GM12801 (cell line): ENCODE measurements around the gene GPN3.

ENCODE experiments used
- TF ChIP-seq, protein P1 (sequence below): IDR thresholded peaks from one replicate; pipeline ENCODE4 v1.5.1; 2011; ENCODE audit warnings: control low read depth; ENCODE audit not compliant: insufficient read length; ENCODE audit errors: extremely low read depth

The GPN3 gene

DNA sequence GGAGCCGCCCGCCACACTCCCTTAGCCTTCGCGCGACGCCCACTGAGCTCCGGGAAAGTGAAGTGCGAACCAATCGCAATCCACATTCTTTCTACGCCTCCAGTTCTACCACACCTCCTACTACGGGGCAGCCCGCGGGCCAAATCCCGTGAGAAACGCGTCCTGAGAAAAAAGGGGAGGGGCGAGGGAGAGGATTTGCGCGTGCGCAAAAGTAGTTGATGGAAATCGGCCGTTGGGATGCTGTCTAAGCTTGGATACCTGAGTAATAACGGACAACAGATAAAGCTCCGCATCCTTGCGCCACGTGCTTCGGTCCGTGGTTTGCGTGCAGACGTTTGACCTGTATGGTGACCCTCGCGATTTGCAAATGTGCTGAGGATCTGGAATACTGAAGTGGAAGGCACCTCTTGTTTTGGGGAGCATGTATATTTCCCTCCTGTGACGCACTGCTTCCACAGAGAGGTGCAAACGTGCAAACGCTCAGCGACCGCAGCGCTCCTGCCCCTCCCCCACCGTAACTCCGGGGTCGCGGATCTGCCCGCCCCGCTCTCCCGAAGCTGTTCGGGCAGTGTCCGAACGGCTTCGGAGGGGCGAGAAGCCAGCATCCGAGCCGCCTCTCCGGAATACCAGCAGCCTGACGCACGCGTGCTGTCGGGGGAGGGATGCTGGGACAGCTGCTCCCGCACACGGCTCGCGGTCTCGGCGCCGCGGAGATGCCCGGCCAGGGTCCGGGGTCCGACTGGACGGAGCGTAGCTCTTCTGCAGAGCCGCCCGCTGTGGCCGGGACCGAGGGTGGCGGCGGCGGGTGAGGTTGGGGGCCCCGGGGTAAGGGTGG, at the start of gene GPN3, which contains the start of gene FAM216A:
TSS of gene GPN3 (minus strand) at position 44 of the 835 bp plus-strand sequence. CDS start 54 bp downstream, outside the sequence.
TSS of gene FAM216A (plus strand) at position 632 of the 835 bp plus-strand sequence. CDS start at position 663, 31 bp downstream.
- TF ChIP-seq, protein P1, sequence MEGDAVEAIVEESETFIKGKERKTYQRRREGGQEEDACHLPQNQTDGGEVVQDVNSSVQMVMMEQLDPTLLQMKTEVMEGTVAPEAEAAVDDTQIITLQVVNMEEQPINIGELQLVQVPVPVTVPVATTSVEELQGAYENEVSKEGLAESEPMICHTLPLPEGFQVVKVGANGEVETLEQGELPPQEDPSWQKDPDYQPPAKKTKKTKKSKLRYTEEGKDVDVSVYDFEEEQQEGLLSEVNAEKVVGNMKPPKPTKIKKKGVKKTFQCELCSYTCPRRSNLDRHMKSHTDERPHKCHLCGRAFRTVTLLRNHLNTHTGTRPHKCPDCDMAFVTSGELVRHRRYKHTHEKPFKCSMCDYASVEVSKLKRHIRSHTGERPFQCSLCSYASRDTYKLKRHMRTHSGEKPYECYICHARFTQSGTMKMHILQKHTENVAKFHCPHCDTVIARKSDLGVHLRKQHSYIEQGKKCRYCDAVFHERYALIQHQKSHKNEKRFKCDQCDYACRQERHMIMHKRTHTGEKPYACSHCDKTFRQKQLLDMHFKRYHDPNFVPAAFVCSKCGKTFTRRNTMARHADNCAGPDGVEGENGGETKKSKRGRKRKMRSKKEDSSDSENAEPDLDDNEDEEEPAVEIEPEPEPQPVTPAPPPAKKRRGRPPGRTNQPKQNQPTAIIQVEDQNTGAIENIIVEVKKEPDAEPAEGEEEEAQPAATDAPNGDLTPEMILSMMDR = no peak

DNA sequence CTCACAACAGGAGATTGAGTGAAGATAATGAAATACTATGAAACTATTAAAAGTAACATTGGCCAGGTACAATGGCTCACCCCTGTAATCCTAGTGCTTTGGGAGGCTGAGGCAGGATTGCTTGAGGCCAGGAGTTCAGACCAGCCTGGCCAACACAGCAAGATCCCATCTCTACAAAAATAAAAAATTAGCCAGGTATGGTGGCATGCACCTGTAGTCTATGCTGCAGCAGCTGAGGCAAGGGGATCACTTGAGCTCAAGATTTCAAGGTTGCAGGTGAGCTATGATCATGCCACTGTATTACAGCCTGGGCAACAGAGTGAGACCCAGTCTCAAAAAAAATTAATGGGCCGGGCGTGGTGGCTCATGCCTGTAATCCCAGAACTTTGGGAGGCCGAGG, 48.9 kb upstream of the GPN3 start:
- TF ChIP-seq, protein P1 = no peak

DNA sequence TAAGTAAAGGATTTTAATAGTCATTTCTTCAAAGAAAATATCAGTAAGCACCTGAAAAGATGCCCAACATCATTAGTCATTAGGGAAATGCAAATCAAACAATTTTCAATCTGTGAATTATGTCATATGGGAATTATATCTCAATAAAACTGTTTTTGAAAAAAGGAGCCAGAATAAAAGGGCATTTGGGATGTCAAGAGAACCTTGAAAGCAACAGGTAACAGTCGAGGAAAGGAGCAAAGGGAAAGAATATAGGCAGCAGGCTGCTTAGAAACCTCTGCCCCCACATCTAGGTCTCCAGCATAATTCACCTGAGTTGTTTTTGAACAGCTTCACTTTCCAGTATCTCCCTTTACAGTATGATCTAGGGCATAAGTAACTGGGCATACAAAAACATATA, 46.3 kb upstream of the GPN3 start:
- TF ChIP-seq, protein P1 = no peak

DNA sequence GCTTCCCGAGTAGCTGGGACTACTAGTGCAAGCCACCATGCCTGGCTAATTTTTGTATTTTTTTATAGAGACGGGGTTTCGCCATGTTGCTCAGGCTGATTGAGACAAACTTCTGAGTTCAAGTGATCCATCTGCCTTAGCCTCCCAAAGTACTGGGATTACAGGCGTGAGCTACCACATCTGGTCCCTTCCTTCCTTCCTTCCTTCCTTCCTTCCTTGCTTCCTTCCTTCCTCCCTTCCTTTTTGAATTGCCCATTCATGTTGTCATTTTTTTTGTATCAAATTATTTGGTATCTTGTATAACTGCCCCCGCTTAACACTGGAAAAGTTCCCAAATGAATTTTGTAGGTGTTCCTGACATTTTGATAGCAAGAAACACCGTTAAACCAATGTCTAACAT, 45.8 kb upstream of the GPN3 start:
- TF ChIP-seq, protein P1 = no peak

DNA sequence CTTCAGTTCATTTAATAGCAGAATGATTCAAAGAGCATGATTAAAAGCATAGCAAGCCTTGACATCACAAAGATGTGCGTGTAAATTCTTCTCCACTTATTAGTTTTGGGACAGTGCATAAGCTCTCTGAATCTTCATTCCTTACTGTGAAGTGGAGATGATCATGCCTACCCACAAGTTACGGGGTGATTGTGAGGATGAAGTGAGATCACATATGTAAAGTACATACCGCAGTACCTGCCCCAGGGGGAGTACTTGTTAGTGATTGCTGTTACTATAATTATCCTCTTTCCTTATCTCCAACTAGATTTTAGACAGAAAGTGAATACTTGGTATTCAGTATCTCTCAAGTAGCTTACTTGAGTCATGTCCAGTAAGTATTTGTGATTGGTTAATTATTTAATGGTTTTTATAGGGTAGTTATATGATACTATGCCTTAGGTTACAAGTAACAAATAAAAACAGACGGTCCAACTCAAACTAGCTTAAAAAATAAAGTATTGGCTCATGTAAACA, 40.1 kb upstream of the GPN3 start:
- TF ChIP-seq, protein P1 = no peak

DNA sequence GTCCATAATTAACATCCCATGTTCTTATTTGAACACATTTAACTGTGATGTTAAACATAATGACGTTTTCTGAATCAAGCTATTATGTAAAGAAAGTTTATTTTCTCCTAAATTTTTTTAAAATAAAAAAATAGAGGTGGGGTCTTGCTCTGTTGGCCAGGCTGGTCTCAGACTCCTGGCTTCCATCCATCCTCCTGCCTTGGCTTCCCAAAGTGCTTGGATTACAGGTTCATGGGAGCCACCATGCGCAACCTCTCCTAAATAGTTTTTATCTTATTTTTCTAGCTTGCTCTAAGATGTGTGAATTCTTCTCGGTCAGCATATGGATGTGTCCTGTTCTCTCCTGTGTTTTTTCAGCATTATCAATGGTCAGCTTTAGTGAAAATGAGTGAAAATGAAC, 37.3 kb upstream of the GPN3 start:
- TF ChIP-seq, protein P1 = no peak

DNA sequence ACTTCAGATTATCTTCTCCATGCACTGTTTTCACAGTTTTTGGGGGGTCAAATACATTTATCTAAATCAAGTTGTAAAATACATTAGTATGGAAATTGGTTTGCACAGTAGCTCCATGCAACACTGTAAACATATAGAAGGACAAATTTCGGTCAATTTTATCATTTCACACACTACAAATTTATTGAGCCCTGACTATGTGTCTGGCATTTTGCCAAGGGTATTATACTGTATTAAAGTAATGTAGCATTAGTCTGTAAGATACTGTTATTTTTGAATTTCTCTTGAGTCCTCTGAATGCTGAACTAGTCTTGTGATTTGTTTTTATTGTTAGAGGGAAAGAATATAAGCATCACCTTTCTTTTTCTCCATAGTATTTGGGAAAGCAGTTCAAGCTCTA, 35.4 kb upstream of the GPN3 start:
- TF ChIP-seq, protein P1 = no peak
